ENCODE data around the gene ADGRA1.
"Not testable (repeated sequence)": the region's sequence is repeated elsewhere in the genome, so short reads cannot be mapped to it uniquely, and the experiment has no call there.

ADGRA1 gene

GRCh38 chr10:133150656-133151055 is 62.9 kb downstream of the ADGRA1 start:
- Histone ChIP-seq H3F3A (ENCODE audit: insufficient read depth, low read length) (no peaks in the 10 kb centered on the region), H3K9me3 (ENCODE audit: low read length) (no peaks in the 10 kb centered on the region), H3K4me2 (ENCODE audit: low read length) (no peak overlapping the region), H3K9me2 (ENCODE audit: low read depth, low read length) (no peaks in the 10 kb centered on the region), H3K79me2 (ENCODE audit: insufficient read depth, low read length) (no peaks in the 10 kb centered on the region), H3K36me3 (ENCODE audit: insufficient read depth, low read length) (no peaks in the 10 kb centered on the region), H2AFZ (ENCODE audit: low read length) (no peak overlapping the region), H3K27me3 (ENCODE audit: insufficient read depth, low read length) (no peaks in the 10 kb centered on the region), H3K27ac (ENCODE audit: low read depth, low read length, poor library complexity, severe bottlenecking) (no peak overlapping the region), H3K9ac (ENCODE audit: low read length) (no peak overlapping the region), H4K20me1 (ENCODE audit: insufficient read depth, low read length) (no peaks in the 10 kb centered on the region), H3K4me3 (ENCODE audit: low read depth, low read length, poor library complexity, severe bottlenecking) (no peak overlapping the region), H3K4me1 (ENCODE audit: insufficient read depth, low read length, severe bottlenecking) (no peaks in the 10 kb centered on the region)
- TF ChIP-seq EZH2 (IDR thresholded peaks at IDR 0.05; ENCODE audit: borderline replicate concordance, low read length) (no peak), CTCF (IDR thresholded peaks at IDR 0.05; ENCODE audit: low read length) (no peak)

GRCh38 chr10:133151071-133151470 is 63.3 kb downstream of the ADGRA1 start:
- H3K9ac ChIP-seq (ENCODE audit: low read length); H3K36me3 ChIP-seq (ENCODE audit: insufficient read depth, low read length); H2AFZ ChIP-seq (ENCODE audit: low read length); H4K20me1 ChIP-seq (ENCODE audit: insufficient read depth, low read length); H3K4me2 ChIP-seq (ENCODE audit: low read length); H3K27me3 ChIP-seq (ENCODE audit: insufficient read depth, low read length); H3K79me2 ChIP-seq (ENCODE audit: insufficient read depth, low read length); H3K4me1 ChIP-seq (ENCODE audit: insufficient read depth, low read length, severe bottlenecking); H3K4me3 ChIP-seq (ENCODE audit: low read depth, low read length, poor library complexity, severe bottlenecking); H3K9me2 ChIP-seq (ENCODE audit: low read depth, low read length); H3K9me3 ChIP-seq (ENCODE audit: low read length); H3F3A ChIP-seq (ENCODE audit: insufficient read depth, low read length); H3K27ac ChIP-seq (ENCODE audit: low read depth, low read length, poor library complexity, severe bottlenecking): not testable (repeated sequence)

- Histone ChIP-seq H3K4me2 (ENCODE audit: low read length) (no peak overlapping the region), H3K4me3 (ENCODE audit: low read depth, low read length, poor library complexity, severe bottlenecking) (no peak overlapping the region), H3K4me1 (ENCODE audit: insufficient read depth, low read length, severe bottlenecking) (no peaks in the 10 kb centered on the region), H3K79me2 (ENCODE audit: insufficient read depth, low read length) (no peaks in the 10 kb centered on the region), H3K9me3 (ENCODE audit: low read length) (no peaks in the 10 kb centered on the region), H3K36me3 (ENCODE audit: insufficient read depth, low read length) (no peaks in the 10 kb centered on the region), H3K9me2 (ENCODE audit: low read depth, low read length) (no peaks in the 10 kb centered on the region), H2AFZ (ENCODE audit: low read length) (no peak overlapping the region), H3K27me3 (ENCODE audit: insufficient read depth, low read length) (no peaks in the 10 kb centered on the region), H3K27ac (ENCODE audit: low read depth, low read length, poor library complexity, severe bottlenecking) (no peak overlapping the region), H4K20me1 (ENCODE audit: insufficient read depth, low read length) (no peaks in the 10 kb centered on the region), H3F3A (ENCODE audit: insufficient read depth, low read length) (no peaks in the 10 kb centered on the region), H3K9ac (ENCODE audit: low read length) (no peak overlapping the region)
- TF ChIP-seq EZH2 (IDR thresholded peaks at IDR 0.05; ENCODE audit: borderline replicate concordance, low read length) (no peak), CTCF (IDR thresholded peaks at IDR 0.05; ENCODE audit: low read length) (no peak)
Observed at GRCh38 chr10:133151543-133151972, 63.8 kb downstream of the ADGRA1 start.

GRCh38 chr10:133154411-133154810 is 66.7 kb downstream of the ADGRA1 start:
- no peak overlapping the region for H2AFZ ChIP-seq (ENCODE audit: low read length)
- no peaks in the 10 kb centered on the region for H3K36me3 ChIP-seq (ENCODE audit: insufficient read depth, low read length)
- H3K27ac ChIP-seq (ENCODE audit: low read depth, low read length, poor library complexity, severe bottlenecking): no peak overlapping the region
- no peak for TF ChIP-seq CTCF (IDR thresholded peaks at IDR 0.05; ENCODE audit: low read length)
- no peak for TF ChIP-seq EZH2 (IDR thresholded peaks at IDR 0.05; ENCODE audit: borderline replicate concordance, low read length)
- H3K4me3 ChIP-seq (ENCODE audit: low read depth, low read length, poor library complexity, severe bottlenecking): no peak overlapping the region
- H3F3A ChIP-seq (ENCODE audit: insufficient read depth, low read length): no peaks in the 10 kb centered on the region
- H3K27me3 ChIP-seq (ENCODE audit: insufficient read depth, low read length): no peaks in the 10 kb centered on the region
- no peak overlapping the region for H3K9ac ChIP-seq (ENCODE audit: low read length)
- no peak overlapping the region for H3K4me2 ChIP-seq (ENCODE audit: low read length)
- no peaks in the 10 kb centered on the region for H3K9me2 ChIP-seq (ENCODE audit: low read depth, low read length)
- H4K20me1 ChIP-seq (ENCODE audit: insufficient read depth, low read length): no peaks in the 10 kb centered on the region
- no peaks in the 10 kb centered on the region for H3K79me2 ChIP-seq (ENCODE audit: insufficient read depth, low read length)
- H3K9me3 ChIP-seq (ENCODE audit: low read length): no peaks in the 10 kb centered on the region
- H3K4me1 ChIP-seq (ENCODE audit: insufficient read depth, low read length, severe bottlenecking): no peaks in the 10 kb centered on the region

All from OCI-LY1 (cell line).